ENCODE data around the gene RIN3.

The RIN3 gene, protein sequence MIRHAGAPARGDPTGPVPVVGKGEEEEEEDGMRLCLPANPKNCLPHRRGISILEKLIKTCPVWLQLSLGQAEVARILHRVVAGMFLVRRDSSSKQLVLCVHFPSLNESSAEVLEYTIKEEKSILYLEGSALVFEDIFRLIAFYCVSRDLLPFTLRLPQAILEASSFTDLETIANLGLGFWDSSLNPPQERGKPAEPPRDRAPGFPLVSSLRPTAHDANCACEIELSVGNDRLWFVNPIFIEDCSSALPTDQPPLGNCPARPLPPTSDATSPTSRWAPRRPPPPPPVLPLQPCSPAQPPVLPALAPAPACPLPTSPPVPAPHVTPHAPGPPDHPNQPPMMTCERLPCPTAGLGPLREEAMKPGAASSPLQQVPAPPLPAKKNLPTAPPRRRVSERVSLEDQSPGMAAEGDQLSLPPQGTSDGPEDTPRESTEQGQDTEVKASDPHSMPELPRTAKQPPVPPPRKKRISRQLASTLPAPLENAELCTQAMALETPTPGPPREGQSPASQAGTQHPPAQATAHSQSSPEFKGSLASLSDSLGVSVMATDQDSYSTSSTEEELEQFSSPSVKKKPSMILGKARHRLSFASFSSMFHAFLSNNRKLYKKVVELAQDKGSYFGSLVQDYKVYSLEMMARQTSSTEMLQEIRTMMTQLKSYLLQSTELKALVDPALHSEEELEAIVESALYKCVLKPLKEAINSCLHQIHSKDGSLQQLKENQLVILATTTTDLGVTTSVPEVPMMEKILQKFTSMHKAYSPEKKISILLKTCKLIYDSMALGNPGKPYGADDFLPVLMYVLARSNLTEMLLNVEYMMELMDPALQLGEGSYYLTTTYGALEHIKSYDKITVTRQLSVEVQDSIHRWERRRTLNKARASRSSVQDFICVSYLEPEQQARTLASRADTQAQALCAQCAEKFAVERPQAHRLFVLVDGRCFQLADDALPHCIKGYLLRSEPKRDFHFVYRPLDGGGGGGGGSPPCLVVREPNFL

DNA sequence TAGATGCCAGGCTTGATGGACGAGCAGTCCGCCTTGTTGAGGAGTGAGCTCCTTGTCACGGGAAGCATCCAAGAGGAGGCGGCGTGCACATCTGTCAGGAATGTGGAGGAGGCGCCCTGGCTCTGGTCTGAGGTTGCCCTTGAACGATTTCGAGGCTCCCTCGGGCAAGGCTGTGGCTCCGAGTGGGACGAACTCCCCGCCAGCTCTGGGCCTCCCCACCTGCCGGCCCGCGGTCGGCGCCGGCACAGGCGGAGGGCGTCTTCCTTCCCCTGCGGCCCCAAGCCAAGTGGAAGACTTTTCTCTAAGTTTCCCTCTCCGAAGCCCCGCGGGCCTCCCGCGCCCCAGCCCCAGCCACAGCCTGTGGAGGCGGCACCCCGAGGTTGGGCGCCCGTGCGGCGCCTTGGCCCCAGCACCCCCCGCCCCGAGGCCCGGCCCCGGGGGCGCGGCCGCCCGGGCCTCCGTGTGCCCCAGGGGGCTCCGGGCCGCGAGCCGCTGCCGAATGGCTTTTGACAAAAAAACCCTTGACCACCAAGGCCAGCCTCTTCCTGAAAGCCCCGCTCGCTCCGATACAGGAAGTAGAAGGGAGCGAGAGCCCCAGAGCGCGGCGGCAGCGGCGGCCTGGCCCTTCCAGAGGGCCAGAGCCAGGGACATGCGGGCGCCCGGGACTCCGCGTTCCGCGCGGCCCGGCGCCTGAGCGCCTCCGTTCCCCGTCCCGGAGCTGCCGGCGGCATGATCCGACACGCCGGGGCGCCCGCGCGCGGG, at the start of gene RIN3:
TSS of gene RIN3 (plus strand) at position 578 of the 762 bp plus-strand sequence. CDS start at position 730, 152 bp downstream.
- DNase-seq, result no peak

DNA sequence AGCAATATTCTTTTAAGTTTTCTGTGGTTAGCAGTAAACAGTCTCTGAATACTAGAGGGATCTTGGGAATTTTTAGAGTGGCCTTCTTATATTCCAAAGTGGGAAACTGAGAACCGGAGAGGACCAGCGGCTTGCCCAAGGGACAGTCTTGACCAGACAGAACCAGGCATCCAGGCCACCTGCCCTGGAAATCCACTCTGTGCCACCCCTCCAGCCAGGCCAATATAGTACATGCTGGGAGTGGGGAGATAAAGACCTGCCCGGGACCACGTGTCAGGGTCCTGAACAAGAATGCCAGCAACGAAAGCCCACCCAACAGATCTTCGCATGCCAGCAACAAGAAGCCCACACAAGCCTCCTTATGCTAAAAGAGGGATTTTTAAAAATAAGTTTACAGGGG, 49.4 kb upstream of the RIN3 start:
- DNase-seq, result no peak

DNA sequence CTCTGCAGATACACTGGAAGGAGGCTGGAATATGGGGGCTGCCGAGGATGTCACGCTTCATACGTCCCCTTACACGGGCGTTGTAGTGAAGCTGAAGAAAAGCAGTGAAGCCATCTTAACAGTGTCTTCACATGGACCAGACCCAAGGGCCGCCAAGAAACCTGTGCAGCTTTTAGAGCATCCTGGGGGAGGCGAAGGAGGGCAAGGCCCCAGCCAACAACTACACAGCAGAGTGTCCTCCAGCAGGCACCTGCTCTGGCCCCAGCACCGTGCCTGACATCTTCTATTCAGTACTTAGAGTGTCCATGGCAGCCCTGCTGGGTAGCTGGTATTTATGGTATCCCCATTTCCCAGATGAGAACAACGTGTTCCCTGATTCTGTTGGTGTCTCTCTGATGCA, 48.9 kb upstream of the RIN3 start:
- DNase-seq, result no peak

DNA sequence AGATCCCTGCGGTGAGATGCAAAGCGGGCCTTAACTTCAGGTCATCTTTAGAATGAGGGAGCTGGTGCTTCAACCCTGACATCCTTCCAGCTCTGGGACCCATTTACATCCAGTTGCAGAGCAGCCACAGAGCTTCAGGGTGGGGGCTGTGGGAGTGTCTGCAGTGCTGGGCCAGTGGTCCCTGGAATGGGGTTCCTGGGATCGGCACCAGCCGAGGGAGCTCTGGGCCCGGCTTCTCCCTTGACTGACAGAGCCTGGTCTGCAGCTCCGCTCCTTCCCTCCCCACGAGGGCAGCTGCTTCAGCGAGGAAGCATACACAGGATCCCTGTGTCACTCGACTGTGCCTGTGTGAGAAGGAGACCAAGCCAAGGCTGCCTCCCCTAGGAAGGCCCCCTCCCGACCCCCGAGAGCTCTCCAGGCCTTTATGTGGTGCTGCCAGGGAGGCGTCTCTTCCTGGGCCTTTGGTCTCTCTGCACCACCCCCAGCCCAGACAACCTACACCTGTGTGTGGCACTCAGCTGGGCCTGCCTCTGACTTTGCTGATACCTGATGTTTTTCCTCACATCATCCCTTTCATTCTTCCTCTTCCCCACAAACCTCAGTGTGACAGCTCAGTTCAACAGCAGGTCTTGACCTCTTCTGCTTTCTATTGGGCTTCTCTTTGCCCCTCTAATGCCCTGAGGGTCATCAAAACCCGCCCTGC, 48.1 kb upstream of the RIN3 start:
- no peak for DNase-seq

- no peak for DNase-seq
These were observed 47.5 kb upstream of the RIN3 start for GRCh38 chr14:92466059-92466458.

GRCh38 chr14:92469515-92469914, 44.1 kb upstream of the RIN3 start:
- no peak for DNase-seq

DNA sequence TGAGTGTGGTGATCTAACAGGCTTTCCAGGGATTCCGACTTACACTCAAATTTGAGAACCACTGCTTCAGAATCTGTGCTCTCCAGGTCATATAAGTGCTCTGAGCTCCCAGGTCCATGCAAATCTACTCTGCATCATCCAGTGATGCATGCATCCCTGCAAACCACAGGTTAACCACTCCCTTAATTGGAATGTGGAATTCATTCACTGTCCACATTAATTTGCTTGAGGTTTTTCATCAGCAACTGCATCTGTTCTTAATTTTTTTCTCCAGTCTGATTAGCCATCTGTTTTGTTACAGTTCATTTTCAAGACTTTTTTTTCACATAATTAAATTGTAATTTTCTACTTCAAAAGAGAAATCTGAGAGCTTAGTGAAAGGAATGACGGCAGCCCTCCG, 43.4 kb upstream of the RIN3 start:
- DNase-seq, result no peak

DNA sequence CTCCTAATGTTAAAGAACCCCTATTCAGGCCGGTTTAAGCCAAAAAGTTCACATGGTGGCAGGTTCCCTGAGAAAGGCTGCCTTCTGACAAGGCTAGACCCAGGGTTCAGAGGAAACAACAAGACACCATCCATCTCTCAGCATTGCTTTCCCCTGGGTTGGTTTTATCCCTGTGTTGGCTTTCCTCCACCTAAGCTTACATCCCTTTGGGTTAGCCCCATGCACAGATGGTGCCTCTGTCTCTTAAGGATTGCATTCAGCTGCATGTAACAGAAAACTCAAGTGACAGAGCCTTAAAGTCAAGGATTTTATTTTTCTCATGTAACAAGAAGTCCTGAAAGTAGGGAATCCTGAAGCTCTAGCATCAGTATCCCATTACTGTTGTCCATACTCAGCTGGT, 42.8 kb upstream of the RIN3 start:
- DNase-seq, result no peak

DNA sequence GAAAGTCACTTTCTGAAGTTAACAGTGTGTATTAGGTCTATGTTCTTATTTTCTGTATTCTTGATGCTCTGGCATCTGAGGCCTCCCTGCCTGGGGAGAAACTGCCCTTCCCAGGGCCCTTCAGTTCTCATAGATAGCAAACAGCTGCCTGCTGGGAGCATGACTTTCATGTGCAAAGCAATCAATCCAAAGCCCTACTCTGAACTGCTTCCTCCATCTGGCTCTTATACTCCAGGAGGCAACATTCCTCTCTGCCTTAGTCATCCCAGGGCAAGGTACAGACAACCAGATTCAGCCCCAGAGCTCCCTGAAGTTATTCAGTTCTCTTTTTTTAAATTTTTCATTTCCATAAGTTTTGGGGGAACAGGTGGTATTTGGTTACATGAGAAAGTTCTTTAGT, 41.7 kb upstream of the RIN3 start:
- DNase-seq, result no peak

- DNase-seq, result no peak
These were observed 40.7 kb upstream of the RIN3 start for GRCh38 chr14:92472860-92473259.

DNA sequence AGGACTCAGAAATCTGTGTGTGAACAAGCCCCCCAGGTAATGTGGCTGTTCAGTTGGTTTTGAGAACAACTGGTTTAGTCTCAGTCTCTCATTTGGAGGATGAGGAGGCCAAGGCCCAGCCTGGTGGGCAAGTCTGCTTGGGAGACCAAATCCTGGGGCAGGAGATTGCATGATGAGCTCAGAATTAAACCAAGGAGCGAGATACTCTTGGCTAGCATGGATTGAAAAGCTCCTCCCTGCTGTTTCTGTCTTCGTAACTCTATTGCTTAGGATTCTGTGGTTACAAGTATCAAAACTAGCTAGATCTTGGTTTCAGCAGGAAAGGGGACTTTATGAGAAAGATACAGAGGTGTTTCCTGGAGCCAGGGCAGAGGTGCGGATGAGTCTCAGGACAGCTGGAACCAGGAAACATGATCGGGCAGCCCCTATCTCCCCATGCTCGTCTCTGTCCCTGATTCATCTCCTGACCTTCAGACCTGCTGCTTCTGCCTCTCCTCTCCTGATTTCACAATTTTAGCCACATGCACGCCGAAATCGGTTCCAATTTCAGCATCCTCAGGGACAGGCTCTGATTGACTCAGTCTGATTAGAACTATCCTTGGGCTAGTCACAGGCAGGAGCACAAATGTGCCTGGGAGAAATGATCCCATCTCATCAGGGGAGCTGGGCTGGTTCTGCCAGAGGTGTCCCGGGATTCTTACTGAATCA, 40.2 kb upstream of the RIN3 start:
- no peak for DNase-seq

DNA sequence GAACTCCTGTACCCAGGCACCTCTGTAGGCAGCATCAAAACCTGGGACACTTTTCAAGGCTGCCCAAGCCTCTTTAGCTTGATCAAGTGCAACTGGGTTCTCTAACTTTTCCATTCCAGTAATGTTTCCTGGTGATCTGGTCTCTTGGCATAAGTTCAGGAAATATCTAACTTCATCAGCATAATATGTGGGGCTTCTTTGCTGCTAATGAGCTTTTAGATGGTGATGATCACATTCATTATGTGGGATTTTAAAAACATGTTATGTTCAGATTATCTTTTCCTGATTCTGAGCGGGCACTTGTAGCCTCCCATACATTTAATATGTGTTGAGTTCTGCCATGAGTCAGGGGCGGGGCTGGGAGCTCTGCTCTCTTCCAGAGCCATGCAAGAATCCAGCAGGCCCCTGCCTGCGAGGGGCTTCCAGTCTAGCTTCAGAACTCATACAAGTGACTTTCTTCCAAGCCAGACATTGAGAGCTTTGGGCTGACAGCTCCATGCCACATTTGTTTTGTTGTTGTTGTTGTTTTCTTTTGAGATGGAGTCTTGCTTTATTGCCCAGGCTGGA, 39.5 kb upstream of the RIN3 start:
- no peak for DNase-seq

DNA sequence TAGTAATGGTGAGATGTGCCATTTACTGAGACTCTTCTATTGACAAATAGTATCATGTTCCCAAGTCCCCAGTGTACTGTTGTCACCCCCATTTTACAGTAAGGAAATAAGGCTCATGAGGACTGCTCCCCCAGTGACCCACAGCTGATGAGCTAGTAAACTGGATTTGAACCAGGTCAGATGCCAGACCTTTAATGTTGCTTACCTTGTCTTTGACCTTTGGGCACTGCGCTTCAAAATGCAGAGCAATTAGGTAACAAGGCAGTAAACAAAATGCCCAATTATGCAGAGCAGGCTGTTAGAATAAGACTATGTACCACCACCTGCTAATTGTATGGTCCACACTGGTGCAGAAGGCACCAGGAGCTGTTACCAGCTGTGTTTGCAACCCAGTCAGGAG, 38.5 kb upstream of the RIN3 start:
- no peak for DNase-seq

DNA sequence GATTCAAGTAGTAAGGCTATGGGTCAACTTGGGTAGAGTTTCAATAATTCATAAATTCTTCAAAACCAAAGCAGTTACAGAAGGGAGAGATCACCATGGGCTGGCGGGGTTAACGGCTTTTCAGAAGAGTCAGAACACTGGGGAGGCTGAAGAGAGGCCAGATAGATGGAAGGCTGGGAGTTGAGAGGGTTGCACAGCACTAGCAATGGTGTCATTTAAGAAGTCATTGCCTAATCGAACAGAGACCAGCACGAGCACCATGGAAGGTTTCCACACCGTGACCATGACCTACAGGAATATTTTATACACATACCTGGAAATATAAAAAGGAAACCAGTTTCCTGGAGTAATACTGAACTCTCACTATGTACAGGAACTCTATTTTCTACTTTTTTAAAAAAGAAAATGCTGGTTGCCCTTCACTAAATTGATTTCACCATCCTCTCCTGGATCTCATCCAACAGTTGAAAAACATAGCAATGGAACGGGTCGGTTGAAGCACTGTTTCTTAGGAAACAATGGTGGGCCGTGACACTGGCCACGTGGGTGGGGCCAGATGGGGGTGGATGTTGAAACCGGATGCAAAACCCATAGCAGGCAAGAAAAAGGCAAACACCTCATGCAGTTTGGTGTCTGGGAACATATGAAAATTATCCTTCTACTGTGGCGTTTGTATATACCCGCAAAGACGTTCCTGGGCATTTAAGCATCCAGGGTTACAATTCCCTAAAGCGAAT, 38.0 kb upstream of the RIN3 start:
- no peak for DNase-seq

GRCh38 chr14:92480856-92481255, 32.7 kb upstream of the RIN3 start:
- DNase-seq, result no peak

DNA sequence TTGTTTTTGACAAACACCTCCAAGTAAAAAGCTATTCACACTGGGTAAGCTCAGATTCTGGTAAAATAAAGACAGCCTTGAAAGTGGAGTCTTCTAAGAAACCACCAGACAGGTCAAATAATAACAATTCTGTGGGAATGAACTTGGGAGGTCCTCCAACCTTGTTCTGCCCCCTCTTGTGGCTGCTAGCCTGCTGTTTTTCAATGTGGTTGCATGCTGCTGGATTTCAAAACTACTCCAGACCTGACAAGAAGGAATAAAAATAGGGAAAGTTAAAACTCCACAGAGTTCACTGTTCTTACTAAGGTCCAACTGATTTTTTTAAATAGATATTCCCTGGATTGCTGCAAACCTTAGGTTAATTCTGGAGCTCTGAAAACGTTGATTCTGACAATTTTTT, 32.2 kb upstream of the RIN3 start:
- DNase-seq, result no peak

- DNase-seq, result no peak
These were observed 31.6 kb upstream of the RIN3 start for GRCh38 chr14:92481811-92482555.

DNA sequence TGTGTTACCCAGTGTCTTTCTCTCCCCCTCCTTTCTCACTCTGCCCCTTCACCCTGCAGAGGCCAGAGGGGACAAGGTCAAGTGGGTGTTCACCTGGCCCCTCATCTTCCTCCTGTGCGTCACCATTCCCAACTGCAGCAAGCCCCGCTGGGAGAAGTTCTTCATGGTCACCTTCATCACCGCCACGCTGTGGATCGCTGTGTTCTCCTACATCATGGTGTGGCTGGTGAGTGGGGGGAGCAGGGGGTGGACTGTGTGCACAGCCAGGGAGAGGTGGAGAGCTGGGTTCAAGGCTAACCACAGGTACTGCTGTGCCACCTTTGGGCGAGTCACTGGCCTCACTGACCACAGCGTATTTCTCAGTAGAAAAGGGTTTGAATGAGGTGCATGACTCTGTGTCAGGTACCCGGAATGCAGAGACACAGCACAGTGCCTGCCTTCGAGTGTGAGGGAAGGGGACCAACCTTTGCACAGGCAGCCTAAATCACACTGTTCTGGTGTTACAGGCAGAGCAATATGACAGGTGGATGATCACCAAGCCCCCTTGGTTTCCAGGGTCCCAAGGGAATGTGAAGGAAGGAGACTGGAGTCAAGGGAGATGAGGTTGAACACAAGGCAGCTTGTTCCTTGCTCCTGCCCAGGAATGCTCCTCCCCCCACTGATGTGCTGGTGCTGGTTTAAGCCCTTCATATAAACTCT, 30.8 kb upstream of the RIN3 start:
- DNase-seq, result no peak

- no peak for DNase-seq
These were observed 29.3 kb upstream of the RIN3 start for GRCh38 chr14:92484132-92484823.

Data from NCI-H187 (cell line).